NCI-H187 treated with DMSO at 0.1 percent for 48 hours (cell line): Measurements from ENCODE around the gene STAB1.

Experiments used
- DNase-seq: peaks from one replicate; lab custom pipeline; 2025; lab: John Stamatoyannopoulos, UW

STAB1 gene

DNA sequence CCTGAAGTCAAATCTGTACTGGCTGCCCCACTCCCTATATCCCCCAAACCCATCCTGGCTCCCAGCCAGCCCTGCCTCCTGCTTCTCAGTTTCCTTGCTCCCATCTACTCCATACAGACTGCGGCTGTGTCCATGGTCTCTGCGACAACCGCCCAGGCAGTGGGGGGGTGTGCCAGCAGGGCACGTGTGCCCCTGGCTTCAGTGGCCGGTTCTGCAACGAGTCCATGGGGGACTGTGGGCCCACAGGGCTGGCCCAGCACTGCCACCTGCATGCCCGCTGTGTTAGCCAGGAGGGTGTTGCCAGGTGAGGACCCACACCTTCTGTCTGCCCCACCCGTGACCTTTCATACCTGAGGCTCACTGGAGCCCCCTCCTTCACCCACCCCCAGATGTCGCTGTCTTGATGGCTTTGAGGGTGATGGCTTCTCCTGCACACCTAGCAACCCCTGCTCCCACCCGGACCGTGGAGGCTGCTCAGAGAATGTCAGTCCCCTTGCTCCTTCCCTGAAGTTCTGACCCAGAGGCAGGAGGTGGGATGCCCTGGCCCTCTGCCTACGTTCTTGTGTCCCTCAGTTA lies 14.7 kb downstream of the STAB1 start:
- no peak for DNase-seq

DNA sequence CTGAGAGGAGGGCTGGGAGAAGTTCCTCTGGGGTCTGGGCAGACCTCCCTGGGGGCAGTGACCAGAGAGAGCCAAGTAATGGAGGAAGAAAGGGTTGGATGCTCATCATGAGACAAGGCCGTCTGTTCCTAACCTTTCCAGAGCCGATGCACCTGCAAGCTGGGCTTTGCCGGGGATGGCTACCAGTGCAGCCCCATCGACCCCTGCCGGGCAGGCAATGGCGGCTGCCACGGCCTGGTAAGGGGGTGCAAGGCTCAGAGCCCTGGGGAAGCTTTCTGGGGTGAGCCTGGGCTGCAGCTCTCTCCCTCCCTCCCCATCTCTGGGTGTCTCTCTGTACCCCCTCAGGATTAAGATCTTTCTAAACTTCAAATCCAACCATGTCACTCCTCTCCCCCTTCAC lies 16.4 kb downstream of the STAB1 start:
- no peak for DNase-seq

DNA sequence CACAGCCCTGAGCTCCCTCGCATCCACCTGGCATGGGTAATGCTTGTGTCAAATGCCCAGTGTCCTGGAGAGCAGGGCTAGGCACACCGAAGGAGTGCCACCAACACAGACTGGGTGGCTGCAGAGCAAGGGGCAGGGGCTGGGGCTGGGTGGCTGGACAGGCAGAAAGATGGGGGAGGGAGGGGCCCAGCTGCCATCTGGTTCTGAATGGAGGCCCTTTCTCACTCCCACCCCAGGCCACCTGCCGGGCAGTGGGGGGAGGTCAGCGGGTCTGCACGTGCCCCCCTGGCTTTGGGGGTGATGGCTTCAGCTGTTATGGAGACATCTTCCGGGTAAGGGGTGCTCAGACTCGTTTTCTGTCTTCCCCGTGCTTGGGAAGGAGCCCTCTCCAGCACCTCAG lies 17.0 kb downstream of the STAB1 start:
- no peak for DNase-seq

DNA sequence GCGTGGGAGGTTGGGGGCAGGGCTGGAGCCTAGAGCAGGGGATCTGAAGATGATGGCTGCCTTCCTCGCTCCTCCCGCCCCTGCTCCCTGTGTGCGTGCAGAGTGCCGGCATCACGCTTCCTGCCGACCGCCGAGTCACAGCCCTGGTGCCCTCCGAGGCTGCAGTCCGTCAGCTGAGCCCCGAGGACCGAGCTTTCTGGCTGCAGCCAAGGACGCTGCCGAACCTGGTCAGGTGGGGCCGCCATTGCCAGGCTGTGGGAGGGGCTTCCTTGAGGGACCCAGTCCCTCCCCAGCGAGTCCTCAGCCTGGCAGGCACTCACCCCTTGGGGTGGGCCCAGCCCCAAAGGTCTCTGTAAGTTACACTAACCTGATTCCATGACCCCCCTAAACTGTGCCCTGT lies 17.6 kb downstream of the STAB1 start:
- DNase-seq, result no peak

DNA sequence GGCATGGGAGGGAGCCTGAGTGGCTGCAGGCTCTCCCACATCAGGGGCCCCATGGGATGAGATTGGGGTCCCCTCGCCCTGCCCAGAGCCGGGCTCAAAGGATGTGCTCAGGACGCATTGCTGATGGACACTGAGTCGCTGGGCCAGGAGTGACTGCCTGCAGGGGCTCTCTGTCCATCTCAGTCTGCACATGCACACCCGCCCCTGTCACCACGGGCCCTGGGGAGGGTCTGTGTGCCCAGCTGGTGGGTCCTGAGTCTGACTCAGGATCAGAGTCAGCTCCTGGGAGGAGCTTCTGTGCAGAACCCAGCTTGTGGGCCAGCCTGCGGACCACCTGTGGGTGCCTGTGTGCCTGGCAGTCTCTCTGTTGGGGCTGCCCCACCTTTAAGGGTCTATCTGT lies 18.1 kb downstream of the STAB1 start:
- DNase-seq, result no peak

DNA sequence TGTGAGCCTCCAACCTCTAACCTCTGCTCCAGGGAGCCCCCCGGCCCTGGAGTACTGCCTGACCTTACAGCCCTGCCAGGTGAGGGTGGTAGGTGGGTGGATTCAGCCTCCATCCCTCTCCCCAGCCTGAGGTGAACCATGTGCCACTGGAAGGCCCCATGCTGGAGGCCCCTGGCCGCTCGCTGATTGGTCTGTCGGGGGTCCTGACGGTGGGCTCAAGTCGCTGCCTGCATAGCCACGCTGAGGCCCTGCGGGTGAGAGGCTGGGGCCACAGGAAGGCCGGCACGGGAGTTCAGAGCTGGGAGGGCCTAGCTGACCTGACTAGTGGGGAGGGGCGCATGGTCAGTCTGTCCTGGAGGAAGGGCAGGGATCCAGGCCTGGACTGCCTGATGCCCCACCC lies 19.4 kb downstream of the STAB1 start:
- DNase-seq, result no peak

DNA sequence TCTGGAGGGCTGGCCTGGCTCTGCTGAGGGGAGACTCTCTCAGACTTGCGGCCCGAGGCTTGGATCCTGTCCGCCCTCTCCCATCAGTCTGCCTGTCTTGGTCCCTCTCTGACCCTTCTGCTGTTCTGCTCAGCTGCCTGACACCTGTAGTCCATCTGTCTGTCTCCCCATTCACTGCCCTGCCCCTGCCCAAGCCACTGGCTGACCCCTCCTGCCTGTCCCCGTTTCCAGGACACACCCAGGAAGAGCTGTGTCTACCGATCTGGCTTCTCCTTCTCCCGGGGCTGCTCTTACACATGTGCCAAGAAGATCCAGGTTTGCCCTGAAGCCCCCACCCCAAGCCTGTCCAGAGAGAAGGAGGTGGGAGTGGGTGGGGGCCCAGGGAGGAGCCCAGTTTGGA lies 20.1 kb downstream of the STAB1 start:
- DNase-seq, result no peak

DNA sequence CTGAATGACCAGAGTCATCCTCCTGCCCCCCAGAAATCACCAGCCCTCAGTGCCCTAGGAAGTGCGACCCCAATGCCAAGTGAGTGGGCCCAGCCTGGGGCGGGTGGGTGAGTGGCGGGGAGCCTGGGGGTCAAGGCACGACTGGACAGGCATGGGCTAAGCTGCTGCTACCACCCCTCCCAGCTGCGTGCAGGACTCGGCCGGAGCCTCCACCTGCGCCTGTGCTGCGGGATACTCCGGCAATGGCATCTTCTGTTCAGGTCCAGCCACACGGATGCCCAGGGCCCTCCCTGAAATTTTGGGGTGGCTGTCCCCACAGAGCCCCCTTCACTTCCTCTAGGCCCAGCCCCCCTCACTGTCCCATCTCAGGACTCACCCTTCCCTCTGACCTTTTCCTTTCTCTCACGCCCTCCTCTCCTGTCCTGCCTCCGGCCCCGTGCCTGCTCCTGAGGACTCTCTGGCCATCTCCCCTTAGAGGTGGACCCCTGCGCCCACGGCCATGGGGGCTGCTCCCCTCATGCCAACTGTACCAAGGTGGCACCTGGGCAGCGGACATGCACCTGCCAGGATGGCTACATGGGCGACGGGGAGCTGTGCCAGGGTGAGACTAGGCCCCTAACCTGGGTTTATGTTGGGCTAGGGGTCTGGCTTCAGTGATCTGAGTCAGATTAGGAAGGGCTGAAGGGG lies 21.5 kb downstream of the STAB1 start:
- DNase-seq, result no peak

DNA sequence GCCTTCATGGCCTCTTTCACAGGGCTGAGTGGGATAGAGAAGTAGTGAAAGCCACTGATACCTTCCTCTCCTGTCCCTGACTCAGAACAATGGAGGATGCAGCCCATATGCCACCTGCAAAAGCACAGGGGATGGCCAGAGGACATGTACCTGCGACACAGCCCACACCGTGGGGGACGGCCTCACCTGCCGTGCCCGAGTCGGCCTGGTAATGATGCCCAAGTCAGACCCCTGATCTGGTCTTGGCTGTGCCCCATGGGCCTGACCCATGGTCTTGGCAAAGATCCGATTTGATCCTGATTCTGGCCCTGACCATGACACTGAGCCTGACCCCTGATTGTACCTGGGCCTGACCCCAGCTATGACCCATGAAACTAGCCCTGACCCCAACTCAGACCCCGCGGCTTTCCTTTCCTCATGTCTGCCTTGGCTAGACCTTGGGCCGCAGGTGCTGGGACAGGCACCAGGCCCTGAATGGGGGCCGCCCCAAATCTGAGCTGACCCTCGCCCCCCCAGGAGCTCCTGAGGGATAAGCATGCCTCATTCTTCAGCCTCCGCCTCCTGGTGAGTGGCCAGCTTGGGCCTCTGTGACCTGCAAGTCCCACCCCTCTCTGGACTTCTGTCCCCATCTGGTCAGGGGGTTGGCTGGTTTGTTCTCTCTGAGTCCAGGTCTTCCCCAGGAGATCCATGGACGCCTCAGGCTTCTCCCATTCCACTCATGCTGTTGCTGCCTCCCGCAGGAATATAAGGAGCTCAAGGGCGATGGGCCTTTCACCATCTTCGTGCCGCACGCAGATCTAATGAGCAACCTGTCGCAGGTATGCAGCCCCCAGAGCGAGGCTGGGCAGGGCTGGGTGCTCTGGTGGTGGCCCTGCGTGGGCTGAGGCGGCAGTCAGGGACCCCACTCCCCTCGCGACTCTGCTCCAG lies 22.9 kb downstream of the STAB1 start:
- DNase-seq, result no peak

DNA sequence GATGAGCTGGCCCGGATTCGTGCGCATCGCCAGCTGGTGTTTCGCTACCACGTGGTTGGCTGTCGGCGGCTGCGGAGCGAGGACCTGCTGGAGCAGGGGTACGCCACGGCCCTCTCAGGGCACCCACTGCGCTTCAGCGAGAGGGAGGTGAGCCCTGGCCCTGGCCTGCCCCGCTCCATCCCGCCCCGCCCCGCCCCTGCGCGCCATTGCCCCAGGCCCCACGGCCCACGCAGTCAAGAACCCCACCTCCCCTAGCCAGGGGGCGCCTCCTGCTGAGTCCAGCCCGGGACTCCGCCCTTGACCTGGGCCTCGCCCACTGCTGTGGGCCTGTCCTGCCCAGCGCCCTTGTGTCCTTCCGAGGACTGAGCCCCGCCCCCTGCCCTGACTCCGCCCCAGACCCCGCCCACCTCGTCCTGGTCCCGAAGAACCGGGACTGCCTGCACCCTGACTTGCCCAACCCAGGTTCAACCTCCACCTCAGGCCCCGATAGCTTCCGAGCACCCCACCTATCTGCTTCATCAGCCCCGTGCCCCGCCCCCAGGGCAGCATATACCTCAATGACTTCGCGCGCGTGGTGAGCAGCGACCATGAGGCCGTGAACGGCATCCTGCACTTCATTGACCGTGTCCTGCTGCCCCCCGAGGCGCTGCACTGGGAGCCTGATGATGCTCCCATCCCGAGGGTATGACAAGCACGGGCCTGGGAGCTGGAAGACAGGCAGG lies 23.7 kb downstream of the STAB1 start:
- no peak for DNase-seq

DNA sequence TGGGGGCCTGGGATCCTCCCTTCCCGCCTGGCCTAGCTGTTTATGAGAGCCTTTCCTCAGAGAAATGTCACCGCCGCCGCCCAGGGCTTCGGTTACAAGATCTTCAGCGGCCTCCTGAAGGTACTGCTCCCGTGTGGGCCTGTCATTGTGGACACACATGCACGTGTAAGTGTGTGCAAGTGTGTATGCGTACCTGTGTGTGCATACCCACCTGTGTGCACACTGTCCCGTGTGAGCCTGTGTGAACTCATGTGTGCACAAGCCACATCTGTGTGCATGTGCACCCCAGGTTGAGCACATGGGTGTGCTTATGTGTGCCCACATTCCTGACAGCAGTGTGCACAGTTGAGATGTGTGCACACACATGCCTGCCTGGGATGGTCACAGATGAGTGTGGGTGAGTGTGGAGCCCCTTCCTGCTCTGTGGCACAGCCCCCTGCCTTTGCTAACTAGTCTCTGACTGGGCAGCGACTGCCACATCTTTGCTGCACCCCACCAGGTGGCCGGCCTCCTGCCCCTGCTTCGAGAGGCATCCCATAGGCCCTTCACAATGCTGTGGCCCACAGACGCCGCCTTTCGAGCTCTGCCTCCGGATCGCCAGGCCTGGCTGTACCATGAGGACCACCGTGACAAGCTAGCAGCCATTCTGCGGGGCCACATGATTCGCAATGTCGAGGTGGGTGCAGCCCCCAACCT lies 24.5 kb downstream of the STAB1 start:
- no peak for DNase-seq

DNA sequence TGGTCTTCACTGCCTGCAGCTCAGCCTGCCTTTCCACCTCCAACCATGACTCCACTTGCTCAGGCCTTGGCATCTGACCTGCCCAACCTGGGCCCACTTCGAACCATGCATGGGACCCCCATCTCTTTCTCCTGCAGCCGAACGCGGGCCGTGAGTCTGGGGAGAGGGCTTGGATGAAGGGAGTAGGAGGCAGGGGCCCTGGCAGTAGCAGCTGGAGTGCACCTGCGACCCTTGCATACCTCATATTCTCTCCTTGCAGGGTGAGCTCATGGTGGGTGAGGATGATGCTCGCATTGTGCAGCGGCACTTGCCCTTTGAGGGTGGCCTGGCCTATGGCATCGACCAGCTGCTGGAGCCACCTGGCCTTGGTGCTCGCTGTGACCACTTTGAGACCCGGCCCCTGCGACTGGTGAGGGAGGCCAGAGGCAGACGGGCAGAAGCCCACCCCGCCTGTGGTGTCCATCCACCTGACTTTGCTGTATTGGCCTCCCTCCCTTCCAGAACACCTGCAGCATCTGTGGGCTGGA lies 25.1 kb downstream of the STAB1 start:
- DNase-seq, result no peak

DNA sequence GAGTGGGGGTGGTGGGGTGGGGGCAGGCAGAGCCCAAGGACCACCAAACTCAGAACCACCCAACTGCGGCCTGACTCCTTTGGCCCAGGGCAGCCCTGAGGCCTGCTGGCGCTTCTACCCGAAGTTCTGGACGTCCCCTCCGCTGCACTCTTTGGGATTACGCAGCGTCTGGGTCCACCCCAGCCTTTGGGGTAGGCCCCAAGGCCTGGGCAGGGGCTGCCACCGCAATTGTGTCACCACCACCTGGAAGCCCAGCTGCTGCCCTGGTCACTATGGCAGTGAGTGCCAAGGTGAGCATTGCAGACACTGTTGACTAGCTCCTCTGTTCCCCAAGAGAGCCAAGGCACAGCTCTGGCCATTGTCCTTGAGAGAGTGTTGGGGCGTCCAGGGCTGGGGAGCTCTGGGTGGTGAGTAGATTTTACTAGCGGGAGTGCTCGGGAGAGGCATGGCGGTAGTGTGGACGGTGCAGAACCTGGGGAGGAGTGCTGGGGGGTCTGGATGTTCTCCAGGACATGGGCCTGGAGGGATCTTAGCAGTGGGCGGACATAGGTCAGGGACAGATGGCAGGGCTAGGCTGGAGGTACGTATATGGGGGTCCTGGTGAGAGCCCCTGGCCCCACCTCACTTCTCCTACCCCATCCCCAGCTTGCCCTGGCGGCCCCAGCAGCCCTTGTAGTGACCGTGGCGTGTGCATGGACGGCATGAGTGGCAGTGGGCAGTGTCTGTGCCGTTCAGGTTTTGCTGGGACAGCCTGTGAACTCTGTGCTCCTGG lies 25.8 kb downstream of the STAB1 start:
- no peak for DNase-seq

DNA sequence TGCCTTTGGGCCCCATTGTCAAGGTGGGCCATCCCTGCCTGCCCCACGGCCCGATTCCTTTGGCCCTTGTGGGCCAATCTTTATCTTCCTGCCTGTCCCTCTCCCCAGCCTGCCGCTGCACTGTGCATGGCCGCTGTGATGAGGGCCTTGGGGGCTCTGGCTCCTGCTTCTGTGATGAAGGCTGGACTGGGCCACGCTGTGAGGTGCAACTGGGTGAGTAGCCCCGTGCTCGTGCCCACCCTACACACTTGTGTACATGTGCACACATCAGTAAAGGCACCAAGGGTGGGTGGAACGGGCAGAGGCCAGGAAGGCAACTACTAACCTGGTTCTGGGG lies 26.3 kb downstream of the STAB1 start:
- no peak for DNase-seq

DNA sequence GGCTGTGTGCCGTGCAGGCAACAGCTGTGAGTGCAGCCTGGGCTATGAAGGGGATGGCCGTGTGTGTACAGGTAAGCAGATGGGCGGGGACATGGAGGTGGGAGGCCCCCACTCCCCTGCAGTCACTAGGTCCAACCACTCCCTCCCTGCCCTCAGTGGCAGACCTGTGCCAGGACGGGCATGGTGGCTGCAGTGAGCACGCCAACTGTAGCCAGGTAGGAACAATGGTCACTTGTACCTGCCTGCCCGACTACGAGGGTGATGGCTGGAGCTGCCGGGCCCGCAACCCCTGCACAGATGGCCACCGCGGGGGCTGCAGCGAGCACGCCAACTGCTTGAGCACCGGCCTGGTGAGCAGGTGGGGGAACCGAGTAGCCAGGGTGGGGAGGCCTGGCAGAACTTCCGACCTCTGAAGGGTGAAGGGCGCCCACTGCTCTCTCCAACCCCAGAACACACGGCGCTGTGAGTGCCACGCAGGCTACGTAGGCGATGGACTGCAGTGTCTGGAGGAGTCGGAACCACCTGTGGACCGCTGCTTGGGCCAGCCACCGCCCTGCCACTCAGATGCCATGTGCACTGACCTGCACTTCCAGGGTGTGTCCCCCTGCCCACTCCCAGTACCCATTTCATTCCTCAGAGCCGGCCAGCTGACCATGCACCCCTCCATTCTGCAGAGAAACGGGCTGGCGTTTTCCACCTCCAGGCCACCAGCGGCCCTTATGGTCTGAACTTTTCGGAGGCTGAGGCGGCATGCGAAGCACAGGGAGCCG lies 26.9 kb downstream of the STAB1 start:
- DNase-seq, result no peak

DNA sequence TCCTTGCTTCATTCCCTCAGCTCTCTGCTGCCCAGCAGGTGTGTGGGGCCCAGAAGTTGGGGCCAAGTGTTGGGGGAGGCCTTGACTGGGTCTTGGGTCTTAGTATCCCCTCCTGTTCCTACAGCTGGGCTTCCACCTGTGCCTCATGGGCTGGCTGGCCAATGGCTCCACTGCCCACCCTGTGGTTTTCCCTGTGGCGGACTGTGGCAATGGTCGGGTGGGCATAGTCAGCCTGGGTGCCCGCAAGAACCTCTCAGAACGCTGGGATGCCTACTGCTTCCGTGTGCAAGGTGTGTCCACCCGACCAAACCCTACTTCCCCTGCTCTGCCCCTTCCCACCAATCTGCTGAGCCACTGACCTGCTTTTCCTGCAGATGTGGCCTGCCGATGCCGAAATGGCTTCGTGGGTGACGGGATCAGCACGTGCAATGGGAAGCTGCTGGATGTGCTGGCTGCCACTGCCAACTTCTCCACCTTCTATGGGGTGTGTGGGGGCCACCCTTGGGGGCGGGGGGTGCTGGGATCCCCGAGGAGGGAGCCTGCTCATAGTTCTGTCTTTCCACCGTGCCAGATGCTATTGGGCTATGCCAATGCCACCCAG lies 27.6 kb downstream of the STAB1 start:
- no peak for DNase-seq

DNA sequence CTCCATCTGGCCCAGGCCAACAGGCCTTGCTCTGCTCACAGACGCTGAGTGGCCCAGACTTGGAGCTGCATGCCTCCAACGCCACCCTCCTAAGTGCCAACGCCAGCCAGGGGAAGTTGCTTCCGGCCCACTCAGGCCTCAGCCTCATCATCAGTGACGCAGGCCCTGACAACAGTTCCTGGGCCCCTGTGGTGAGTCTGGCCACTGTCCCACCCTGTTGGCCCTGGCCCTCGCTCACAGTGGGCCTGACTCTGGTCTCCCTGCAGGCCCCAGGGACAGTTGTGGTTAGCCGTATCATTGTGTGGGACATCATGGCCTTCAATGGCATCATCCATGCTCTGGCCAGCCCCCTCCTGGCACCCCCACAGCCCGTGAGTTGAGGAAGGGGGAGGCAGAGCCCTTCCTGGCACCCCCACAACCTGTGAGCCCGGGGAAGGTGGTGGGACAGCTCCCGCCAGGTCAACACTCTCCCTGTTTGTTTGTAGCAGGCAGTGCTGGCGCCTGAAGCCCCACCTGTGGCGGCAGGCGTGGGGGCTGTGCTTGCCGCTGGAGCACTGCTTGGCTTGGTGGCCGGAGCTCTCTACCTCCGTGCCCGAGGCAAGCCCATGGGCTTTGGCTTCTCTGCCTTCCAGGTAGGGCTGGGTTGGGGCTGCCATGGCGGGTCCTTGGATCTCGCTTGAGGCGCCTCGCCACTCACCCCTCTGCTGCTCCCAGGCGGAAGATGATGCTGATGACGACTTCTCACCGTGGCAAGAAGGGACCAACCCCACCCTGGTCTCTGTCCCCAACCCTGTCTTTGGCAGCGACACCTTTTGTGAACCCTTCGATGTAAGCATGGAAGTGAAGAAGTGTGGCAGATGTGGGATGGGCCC lies 28.5 kb downstream of the STAB1 start:
- DNase-seq, result no peak

DNA sequence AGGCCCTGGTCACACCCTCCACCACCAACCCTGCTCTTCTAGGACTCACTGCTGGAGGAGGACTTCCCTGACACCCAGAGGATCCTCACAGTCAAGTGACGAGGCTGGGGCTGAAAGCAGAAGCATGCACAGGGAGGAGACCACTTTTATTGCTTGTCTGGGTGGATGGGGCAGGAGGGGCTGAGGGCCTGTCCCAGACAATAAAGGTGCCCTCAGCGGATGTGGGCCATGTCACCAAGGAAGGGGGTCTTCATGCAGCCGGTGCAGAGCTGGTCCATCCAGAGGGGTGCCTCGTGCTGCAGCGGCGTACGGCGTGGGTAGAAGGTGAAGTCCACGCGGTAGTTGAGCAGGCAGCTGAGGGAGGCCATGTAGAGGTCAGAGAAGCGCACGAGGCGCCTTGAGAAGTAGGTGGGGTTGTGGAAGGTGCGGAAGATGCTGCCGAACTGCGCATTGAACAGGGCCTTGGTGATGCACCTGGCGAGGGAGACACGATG lies 29.2 kb downstream of the STAB1 start:
- no peak for DNase-seq
